Measurements from ENCODE around the gene PTCSC3. TPM values are rescaled to one million over a fixed set of nuclear protein-coding genes. Genes with fewer than 3 reads are reported as not detected.
"Not testable (repeated sequence)": the region's sequence is repeated elsewhere in the genome, so short reads cannot be mapped to it uniquely, and the experiment has no call there.

Gene PTCSC3
- polyA plus RNA-seq, 4 donors = not detected

DNA sequence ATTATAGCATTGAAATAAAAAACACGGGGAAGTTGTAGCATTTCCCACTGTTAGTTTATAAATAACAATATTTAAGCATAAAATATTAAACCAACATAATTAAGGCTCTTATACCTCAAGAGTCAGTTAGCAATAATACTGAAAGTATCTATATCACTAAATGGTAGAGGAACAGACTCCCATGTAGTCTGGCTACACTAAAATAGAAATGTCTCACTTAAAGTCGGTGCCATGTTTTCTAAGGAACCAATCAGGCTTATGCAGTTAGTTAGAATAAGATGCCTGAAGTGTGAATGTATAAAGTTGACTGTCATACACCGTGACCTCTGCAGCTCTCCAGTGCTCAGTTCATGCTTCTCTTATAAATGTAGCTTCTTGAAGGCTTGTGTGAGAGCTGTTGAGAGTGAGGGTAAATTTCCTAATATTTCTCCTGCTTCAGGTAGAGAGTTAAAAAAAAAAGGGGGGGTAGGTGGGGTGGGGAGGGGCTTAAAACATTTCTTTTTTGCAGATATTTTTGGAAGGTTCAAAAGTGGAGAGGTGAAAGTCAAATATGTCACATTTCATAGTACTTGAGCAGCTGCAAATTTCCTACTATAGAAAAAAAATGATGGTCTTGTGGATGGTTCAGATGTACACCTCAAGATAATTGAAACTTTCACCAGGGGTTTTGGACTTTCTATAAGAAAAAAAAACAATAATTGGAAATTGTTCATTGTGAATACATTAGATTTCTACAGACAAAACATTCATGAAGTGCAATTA lies 64.5 kb downstream of the PTCSC3 start:
- no peak for DNase-seq
- Histone ChIP-seq H3K27ac (ENCODE audit: low read depth in 1 of 3, low read length in 2 of 3) (no peak overlapping the region), H3K9me3 (ENCODE audit: control insufficient read depth in 2 of 2, insufficient read depth in 1 of 2, low read depth in 1 of 2, low read length in 1 of 2) (no peaks in the 10 kb centered on the region), H3K4me3 (ENCODE audit: low read depth in 1 of 3, low read length in 3 of 3) (no peak overlapping the region), H3K27me3 (ENCODE audit: control insufficient read depth in 3 of 3, insufficient read depth in 3 of 3, low read length in 3 of 3) (peaks cover 0 to 1% (median 0%) of the 10 kb centered on the region in 3 donors), H3K36me3 (ENCODE audit: control insufficient read depth in 3 of 3, insufficient read depth in 2 of 3, low read depth in 1 of 3, low read length in 3 of 3) (no peaks in the 10 kb centered on the region), H3K4me1 (ENCODE audit: control insufficient read depth in 3 of 3, insufficient read depth in 2 of 3, low read depth in 1 of 3, low read length in 2 of 3) (no peaks in the 10 kb centered on the region)
- no peak for FAIRE-seq
- 67 to 77% (median 76%) methylated on average over 3 of the region's 3 CpGs for WGBS, 3 donors

DNA sequence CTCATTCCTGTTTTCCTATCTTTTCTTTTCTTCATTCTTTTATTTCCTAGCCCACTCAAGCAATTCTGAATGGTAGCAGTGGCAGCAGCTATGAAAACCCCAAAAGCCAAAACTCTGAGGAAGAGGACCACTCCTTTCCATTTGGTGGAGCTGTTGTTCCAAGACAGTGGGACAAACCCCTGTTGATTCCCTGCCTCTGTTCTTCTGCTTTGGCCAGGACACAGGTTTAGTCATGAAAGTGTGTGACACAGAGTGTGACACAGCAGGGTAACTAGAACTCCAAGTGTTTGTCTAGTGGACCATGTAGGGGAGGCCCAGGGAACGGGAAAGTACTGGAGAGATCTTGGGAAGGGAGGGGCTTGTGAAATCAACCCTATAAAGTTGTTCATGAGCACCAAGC lies 71.1 kb downstream of the PTCSC3 start:
- no peak for DNase-seq
- no peak for FAIRE-seq
- H3K4me1 ChIP-seq (ENCODE audit: control insufficient read depth in 3 of 3, insufficient read depth in 2 of 3, low read depth in 1 of 3, low read length in 2 of 3) = no peaks in the 10 kb centered on the region
- H3K36me3 ChIP-seq (ENCODE audit: control insufficient read depth in 3 of 3, insufficient read depth in 2 of 3, low read depth in 1 of 3, low read length in 3 of 3) = no peaks in the 10 kb centered on the region
- H3K9me3 ChIP-seq (ENCODE audit: control insufficient read depth in 2 of 2, insufficient read depth in 1 of 2, low read depth in 1 of 2, low read length in 1 of 2) = no peaks in the 10 kb centered on the region
- H3K4me3 ChIP-seq (ENCODE audit: low read depth in 1 of 3, low read length in 3 of 3) = no peak overlapping the region
- 0 to 50% (median 13%) methylated on average over 1 of the region's 1 CpG for WGBS, 3 donors
- no peaks in the 10 kb centered on the region for H3K27me3 ChIP-seq (ENCODE audit: control insufficient read depth in 3 of 3, insufficient read depth in 3 of 3, low read length in 3 of 3)
- H3K27ac ChIP-seq (ENCODE audit: low read depth in 1 of 3, low read length in 2 of 3) = no peak overlapping the region

DNA sequence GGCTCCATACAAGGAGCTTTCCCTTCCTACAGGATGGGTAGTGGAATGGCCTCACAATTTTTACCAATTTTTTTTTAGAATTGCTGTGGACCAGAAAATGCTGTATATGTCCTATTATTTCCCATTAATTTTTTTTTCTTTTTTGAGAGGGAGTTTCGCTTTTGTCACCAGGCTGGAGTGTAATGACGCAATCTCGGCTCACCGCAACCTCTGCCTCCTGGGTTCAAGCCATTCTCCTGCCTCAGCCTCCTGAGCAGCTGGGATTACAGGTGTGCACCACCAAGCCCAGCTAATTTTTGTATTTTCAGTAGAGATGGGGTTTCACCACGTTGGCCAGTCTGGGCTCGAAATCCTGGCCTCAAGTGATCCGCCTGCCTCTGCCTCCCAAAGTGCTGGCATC lies 72.3 kb downstream of the PTCSC3 start:
- not testable (repeated sequence) for H3K9me3 ChIP-seq (ENCODE audit: control insufficient read depth in 2 of 2, insufficient read depth in 1 of 2, low read depth in 1 of 2, low read length in 1 of 2); H3K27me3 ChIP-seq (ENCODE audit: control insufficient read depth in 3 of 3, insufficient read depth in 3 of 3, low read length in 3 of 3); H3K4me1 ChIP-seq (ENCODE audit: control insufficient read depth in 3 of 3, insufficient read depth in 2 of 3, low read depth in 1 of 3, low read length in 2 of 3); FAIRE-seq; DNase-seq; H3K4me3 ChIP-seq (ENCODE audit: low read depth in 1 of 3, low read length in 3 of 3); H3K27ac ChIP-seq (ENCODE audit: low read depth in 1 of 3, low read length in 2 of 3); H3K36me3 ChIP-seq (ENCODE audit: control insufficient read depth in 3 of 3, insufficient read depth in 2 of 3, low read depth in 1 of 3, low read length in 3 of 3)
- 73 to 81% (median 77%) methylated on average over 7 of the region's 7 CpGs for WGBS, 3 donors

DNA sequence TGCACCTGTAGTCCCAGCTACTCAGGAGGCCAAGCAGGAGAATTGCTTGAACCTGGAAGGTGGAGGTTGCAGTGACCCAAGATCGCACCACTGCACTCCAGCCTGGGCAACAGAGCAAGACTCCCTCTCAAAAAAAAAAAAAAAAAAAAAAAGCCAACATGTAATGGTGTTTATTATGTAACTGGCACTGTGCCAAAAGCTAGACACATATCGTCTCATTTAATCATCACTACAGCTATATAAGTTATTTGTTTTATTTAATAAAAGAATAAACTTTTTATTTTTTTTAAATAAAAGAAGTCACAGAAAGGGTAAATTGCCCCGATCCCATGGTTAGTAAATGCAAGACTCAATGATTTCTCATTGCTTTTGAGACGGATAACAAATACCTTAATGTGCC lies 76.9 kb downstream of the PTCSC3 start:
- H3K36me3 ChIP-seq (ENCODE audit: control insufficient read depth in 3 of 3, insufficient read depth in 2 of 3, low read depth in 1 of 3, low read length in 3 of 3) = no peaks in the 10 kb centered on the region
- no peaks in the 10 kb centered on the region for H3K27me3 ChIP-seq (ENCODE audit: control insufficient read depth in 3 of 3, insufficient read depth in 3 of 3, low read length in 3 of 3)
- FAIRE-seq (no peak), DNase-seq (no peak)
- no peaks in the 10 kb centered on the region for H3K9me3 ChIP-seq (ENCODE audit: control insufficient read depth in 2 of 2, insufficient read depth in 1 of 2, low read depth in 1 of 2, low read length in 1 of 2)
- no peak overlapping the region for H3K27ac ChIP-seq (ENCODE audit: low read depth in 1 of 3, low read length in 2 of 3)
- H3K4me1 ChIP-seq (ENCODE audit: control insufficient read depth in 3 of 3, insufficient read depth in 2 of 3, low read depth in 1 of 3, low read length in 2 of 3) = no peaks in the 10 kb centered on the region
- H3K4me3 ChIP-seq (ENCODE audit: low read depth in 1 of 3, low read length in 3 of 3) = no peak overlapping the region
- 87 to 92% (median 87%) methylated on average over 4 of the region's 4 CpGs for WGBS, 3 donors

DNA sequence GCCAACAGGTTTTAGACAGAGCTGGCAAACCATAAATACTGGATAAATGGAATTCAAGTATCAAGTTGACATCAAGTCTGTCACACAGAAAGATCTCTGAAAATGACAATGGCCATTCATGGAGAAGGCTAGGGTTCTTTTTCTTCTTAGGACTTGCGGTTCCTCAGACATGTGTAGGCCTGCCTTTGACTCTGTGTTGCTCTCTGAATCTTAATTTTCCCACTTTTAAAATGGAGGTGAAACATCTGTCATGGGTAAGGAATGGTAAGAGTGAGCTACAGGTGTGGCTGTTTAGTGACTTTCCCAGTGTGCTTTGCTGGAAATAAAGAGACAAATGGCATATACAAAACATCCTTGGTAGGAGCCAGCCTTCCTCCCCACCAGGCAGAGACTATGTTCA lies 79.2 kb downstream of the PTCSC3 start:
- Histone ChIP-seq H3K4me1 (ENCODE audit: control insufficient read depth in 3 of 3, insufficient read depth in 2 of 3, low read depth in 1 of 3, low read length in 2 of 3) (no peaks in the 10 kb centered on the region), H3K4me3 (ENCODE audit: low read depth in 1 of 3, low read length in 3 of 3) (no peak overlapping the region), H3K27me3 (ENCODE audit: control insufficient read depth in 3 of 3, insufficient read depth in 3 of 3, low read length in 3 of 3) (no peaks in the 10 kb centered on the region), H3K27ac (ENCODE audit: low read depth in 1 of 3, low read length in 2 of 3) (no peak overlapping the region), H3K9me3 (ENCODE audit: control insufficient read depth in 2 of 2, insufficient read depth in 1 of 2, low read depth in 1 of 2, low read length in 1 of 2) (no peaks in the 10 kb centered on the region), H3K36me3 (ENCODE audit: control insufficient read depth in 3 of 3, insufficient read depth in 2 of 3, low read depth in 1 of 3, low read length in 3 of 3) (no peaks in the 10 kb centered on the region)
- no peak for DNase-seq
- 89 to 100% (median 92%) methylated on average over 1 of the region's 1 CpG for WGBS, 3 donors
- FAIRE-seq = no peak

DNA sequence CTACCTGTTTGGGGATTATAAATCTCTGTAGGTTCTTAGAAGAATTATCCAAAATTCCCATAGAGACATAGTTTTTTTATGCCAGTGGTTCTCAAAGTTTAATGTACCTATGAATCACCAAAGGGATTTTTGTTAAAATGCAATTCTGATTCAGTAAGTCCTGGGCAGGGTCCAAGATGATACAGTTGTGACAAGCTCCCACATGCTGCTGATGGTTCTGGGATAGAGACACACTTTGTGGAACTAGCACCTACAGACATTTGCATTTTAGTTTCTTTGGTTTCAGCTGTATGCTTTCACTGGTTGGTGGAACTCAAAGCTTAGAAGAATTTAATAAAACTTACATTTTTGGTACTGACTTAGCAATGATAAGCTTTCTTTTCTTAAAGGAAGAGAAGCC lies 80.4 kb downstream of the PTCSC3 start:
- FAIRE-seq (no peak), DNase-seq (no peak)
- Histone ChIP-seq H3K27ac (ENCODE audit: low read depth in 1 of 3, low read length in 2 of 3) (no peak overlapping the region), H3K27me3 (ENCODE audit: control insufficient read depth in 3 of 3, insufficient read depth in 3 of 3, low read length in 3 of 3) (no peaks in the 10 kb centered on the region), H3K4me1 (ENCODE audit: control insufficient read depth in 3 of 3, insufficient read depth in 2 of 3, low read depth in 1 of 3, low read length in 2 of 3) (no peaks in the 10 kb centered on the region), H3K9me3 (ENCODE audit: control insufficient read depth in 2 of 2, insufficient read depth in 1 of 2, low read depth in 1 of 2, low read length in 1 of 2) (no peaks in the 10 kb centered on the region), H3K4me3 (ENCODE audit: low read depth in 1 of 3, low read length in 3 of 3) (no peak overlapping the region), H3K36me3 (ENCODE audit: control insufficient read depth in 3 of 3, insufficient read depth in 2 of 3, low read depth in 1 of 3, low read length in 3 of 3) (no peaks in the 10 kb centered on the region)

DNA sequence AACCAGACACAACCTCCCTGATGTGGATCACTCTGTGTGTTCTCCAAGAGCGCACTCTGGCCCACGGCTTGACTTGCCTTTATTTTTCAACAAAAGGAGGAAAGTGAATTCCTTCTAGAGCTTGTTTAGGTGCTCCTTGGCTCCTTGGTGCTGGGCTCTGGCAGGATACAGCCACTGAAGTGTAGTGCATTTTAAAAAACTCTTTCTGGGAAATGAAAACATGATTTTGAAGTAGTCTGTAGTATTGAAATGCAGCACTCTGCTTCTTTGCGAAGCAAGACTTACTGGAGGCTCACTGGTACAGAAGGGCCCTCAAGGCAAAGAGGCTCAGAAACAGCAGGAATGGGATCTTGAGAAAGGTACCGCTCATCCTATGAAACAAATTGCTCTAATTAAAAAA lies 81.6 kb downstream of the PTCSC3 start:
- no peak for FAIRE-seq
- H3K36me3 ChIP-seq (ENCODE audit: control insufficient read depth in 3 of 3, insufficient read depth in 2 of 3, low read depth in 1 of 3, low read length in 3 of 3) = no peaks in the 10 kb centered on the region
- no peak overlapping the region for H3K4me3 ChIP-seq (ENCODE audit: low read depth in 1 of 3, low read length in 3 of 3)
- H3K9me3 ChIP-seq (ENCODE audit: control insufficient read depth in 2 of 2, insufficient read depth in 1 of 2, low read depth in 1 of 2, low read length in 1 of 2) = no peaks in the 10 kb centered on the region
- DNase-seq = no peak
- WGBS, 3 donors = 82 to 96% (median 87%) methylated on average over 4 of the region's 4 CpGs
- no peaks in the 10 kb centered on the region for H3K4me1 ChIP-seq (ENCODE audit: control insufficient read depth in 3 of 3, insufficient read depth in 2 of 3, low read depth in 1 of 3, low read length in 2 of 3)
- no peaks in the 10 kb centered on the region for H3K27me3 ChIP-seq (ENCODE audit: control insufficient read depth in 3 of 3, insufficient read depth in 3 of 3, low read length in 3 of 3)
- no peak overlapping the region for H3K27ac ChIP-seq (ENCODE audit: low read depth in 1 of 3, low read length in 2 of 3)

DNA sequence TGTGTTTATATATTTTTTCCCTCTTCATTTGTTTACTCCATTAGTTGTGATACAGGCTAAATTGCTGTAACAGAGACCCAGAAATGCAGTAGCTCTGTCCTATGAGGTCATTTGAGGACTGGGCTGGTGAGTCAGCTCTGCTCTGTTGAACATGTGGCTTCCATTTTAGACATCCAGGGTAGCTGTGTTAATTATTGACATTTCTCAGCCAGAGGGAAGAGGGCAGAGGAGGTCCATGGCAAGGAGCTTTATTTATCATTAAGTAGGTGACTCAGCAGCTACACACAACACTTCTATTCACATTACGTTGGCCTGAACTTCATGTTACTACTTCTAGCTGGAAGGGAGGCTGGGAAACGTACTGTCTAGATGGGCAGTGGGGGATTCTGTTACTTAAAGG lies 85.4 kb downstream of the PTCSC3 start:
- DNase-seq (peak; percentile 35 to 91), FAIRE-seq (peak; percentile 15)
- Histone ChIP-seq H3K36me3 (ENCODE audit: control insufficient read depth in 3 of 3, insufficient read depth in 2 of 3, low read depth in 1 of 3, low read length in 3 of 3) (no peaks in the 10 kb centered on the region), H3K4me3 (ENCODE audit: low read depth in 1 of 3, low read length in 3 of 3) (no peak overlapping the region), H3K27me3 (ENCODE audit: control insufficient read depth in 3 of 3, insufficient read depth in 3 of 3, low read length in 3 of 3) (no peaks in the 10 kb centered on the region), H3K27ac (ENCODE audit: low read depth in 1 of 3, low read length in 2 of 3) (no peak overlapping the region), H3K9me3 (ENCODE audit: control insufficient read depth in 2 of 2, insufficient read depth in 1 of 2, low read depth in 1 of 2, low read length in 1 of 2) (no peaks in the 10 kb centered on the region), H3K4me1 (ENCODE audit: control insufficient read depth in 3 of 3, insufficient read depth in 2 of 3, low read depth in 1 of 3, low read length in 2 of 3) (no peaks in the 10 kb centered on the region)
- 10 to 42% (median 14%) methylated on average over 2 of the region's 2 CpGs for WGBS, 3 donors

DNA sequence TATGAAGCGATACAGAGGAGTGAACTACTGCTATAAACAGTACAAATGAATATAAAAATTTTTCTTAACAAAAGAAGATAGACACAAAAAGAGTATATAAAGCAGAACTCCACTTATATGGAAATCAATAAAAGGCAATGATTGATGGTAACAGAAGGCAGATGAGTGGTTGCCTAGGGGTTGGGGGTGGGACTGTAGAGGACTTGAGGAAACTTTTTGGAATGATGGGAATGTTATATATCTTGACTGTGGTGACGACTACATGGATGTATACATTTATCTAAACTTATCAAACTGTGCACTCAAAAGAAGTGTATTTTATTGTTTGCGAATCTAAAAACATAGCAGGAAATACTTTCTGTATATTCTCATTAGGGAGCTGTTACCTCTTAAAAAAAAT lies 89.1 kb downstream of the PTCSC3 start:
- H3K36me3 ChIP-seq (ENCODE audit: control insufficient read depth in 3 of 3, insufficient read depth in 2 of 3, low read depth in 1 of 3, low read length in 3 of 3) = no peaks in the 10 kb centered on the region
- WGBS, 3 donors = 78 to 94% (median 80%) methylated on average over 3 of the region's 3 CpGs
- DNase-seq = no peak
- no peak overlapping the region for H3K27ac ChIP-seq (ENCODE audit: low read depth in 1 of 3, low read length in 2 of 3)
- no peaks in the 10 kb centered on the region for H3K4me1 ChIP-seq (ENCODE audit: control insufficient read depth in 3 of 3, insufficient read depth in 2 of 3, low read depth in 1 of 3, low read length in 2 of 3)
- no peak for FAIRE-seq
- H3K27me3 ChIP-seq (ENCODE audit: control insufficient read depth in 3 of 3, insufficient read depth in 3 of 3, low read length in 3 of 3) = no peaks in the 10 kb centered on the region
- no peak overlapping the region for H3K4me3 ChIP-seq (ENCODE audit: low read depth in 1 of 3, low read length in 3 of 3)
- H3K9me3 ChIP-seq (ENCODE audit: control insufficient read depth in 2 of 2, insufficient read depth in 1 of 2, low read depth in 1 of 2, low read length in 1 of 2) = no peaks in the 10 kb centered on the region
